HepG2 (cell line): ENCODE measurements around the gene ACOXL. TPM values are rescaled to one million over a fixed set of nuclear protein-coding genes. Genes with fewer than 3 reads are reported as not detected.

Experiments
- ATAC-seq: fragments of 200-7000 bp; cut with Tn5 transposase; 3 replicates; pipeline ENCODE4 v1.9.1; 2020; ENCODE audit warnings: mild to moderate bottlenecking, moderate library complexity
- BruUV-seq: library from RNA; stranded (reverse); fragments of 400-500 nt; replicated peaks from 2 replicates; lab custom pipeline; 2021; lab: Mats Ljungman, UMichigan
- CTCF ChIA-PET: fragments of 300-600 bp; formaldehyde crosslinking; extraction: SDS; loops from one replicate; lab custom pipeline; 2021; ENCODE audit warnings: low total read pairs, inconsistent platforms, low intra/inter-chr PET ratio; lab: Yijun Ruan, JAX
- POLR2A ChIA-PET: fragments of 350-600 bp; sonication (Branson Sonifier 250); formaldehyde crosslinking; loops from one replicate; lab custom pipeline; 2020; ENCODE audit warnings: antibody characterized with exemption, inconsistent platforms; lab: Yijun Ruan, JAX
- DNase-seq: peaks from one replicate; pipeline ENCODE4 v3.0.0-alpha.2; 2015; ENCODE audit warnings: low spot score
- FAIRE-seq: peaks from 3 replicates; lab custom pipeline; 2011; peaks lifted over from hg19 to GRCh38; lab: Jason Lieb, UNC
- H2AFZ ChIP-seq: one replicate; pipeline ENCODE4 v1.6.1; 2011; ENCODE audit warnings: low read length, inconsistent platforms
- H3K27ac ChIP-seq: fragments of 300-600 bp; 3 replicates; pipeline ENCODE4 v1.8.0; 2011; ENCODE audit warnings: mixed run types, mild to moderate bottlenecking, mixed read lengths, low read length, inconsistent platforms; ENCODE audit not compliant: insufficient read depth; ENCODE audit errors: extremely low read length
- H3K27me3 ChIP-seq, 2 experiments: fragments of 200-600 bp in 1 of 2; 2 replicates in 1 of 2; 3 replicates in 1 of 2; pipeline versions ENCODE4 v1.6.0 to v1.8.0; 2011; ENCODE audit warnings: low read length in 2 of 2, mild to moderate bottlenecking in 2 of 2, moderate library complexity in 2 of 2, inconsistent platforms in 1 of 2; ENCODE audit not compliant: insufficient read depth in 2 of 2, control insufficient read depth in 1 of 2
- H3K36me3 ChIP-seq, 2 experiments: fragments of 200-600 bp in 1 of 2; replicated peaks in 1 of 2; 2 replicates in 1 of 2; 3 replicates in 1 of 2; pipeline versions ENCODE4 v1.5.1 to v1.8.0; 2011; ENCODE audit warnings: low read length in 2 of 2, inconsistent platforms in 1 of 2; ENCODE audit not compliant: insufficient read depth in 2 of 2, control insufficient read depth in 1 of 2
- H3K4me1 ChIP-seq: 2 replicates; pipeline ENCODE4 v1.5.1; 2012; ENCODE audit warnings: low read length, inconsistent platforms; ENCODE audit not compliant: insufficient read depth
- H3K4me2 ChIP-seq: 2 replicates; pipeline ENCODE4 v1.6.0; 2011; ENCODE audit warnings: low read depth, low read length, inconsistent platforms
- H3K4me3 ChIP-seq, 3 experiments: fragments of 200-600 bp in 1 of 3; sonication (generic), shearing (Covaris generic) in 1 of 3; replicated peaks in 1 of 3; 2 replicates each; pipeline ENCODE4 v1.5.1; 2011 to 2016; ENCODE audit warnings: low read length in 3 of 3, inconsistent platforms in 2 of 3, low read depth in 2 of 3, mild to moderate bottlenecking in 2 of 3, control low read depth in 1 of 3, mixed read lengths in 1 of 3; ENCODE audit not compliant: insufficient read depth in 1 of 3
- H3K79me2 ChIP-seq: one replicate; pipeline ENCODE4 v1.6.1; 2011; ENCODE audit warnings: low read length, inconsistent platforms; ENCODE audit not compliant: insufficient read depth
- H3K9ac ChIP-seq: 2 replicates; pipeline ENCODE4 v1.6.0; 2011; ENCODE audit warnings: mild to moderate bottlenecking, low read depth, low read length, inconsistent platforms; ENCODE audit not compliant: insufficient read depth
- H3K9me3 ChIP-seq: 2 replicates; pipeline ENCODE4 v1.5.1; 2012; ENCODE audit warnings: mild to moderate bottlenecking, low read length
- H4K20me1 ChIP-seq: 2 replicates; pipeline ENCODE4 v1.6.0; 2011; ENCODE audit warnings: inconsistent platforms, mild to moderate bottlenecking, low read length, moderate library complexity; ENCODE audit not compliant: insufficient read depth
- ASH2L ChIP-seq: fragments of 300-600, 200-600 bp; sonication (generic); IDR thresholded peaks from 2 replicates; pipeline ENCODE4 v1.7.0; 2017; ENCODE audit warnings: low read depth, mild to moderate bottlenecking, moderate library complexity, mixed read lengths, low read length; ENCODE audit not compliant: insufficient read length
- DRAP1 ChIP-seq: IDR thresholded peaks from 2 replicates; pipeline ENCODE4 v1.6.1; 2016; ENCODE audit warnings: missing genetic modification reagents, missing compliant biosample characterization
- KMT2B ChIP-seq: IDR thresholded peaks from 2 replicates; pipeline ENCODE4 v1.6.1; 2016; ENCODE audit warnings: missing genetic modification reagents, missing compliant biosample characterization
- MZF1 ChIP-seq: sonication (generic); formaldehyde crosslinking; IDR thresholded peaks from 2 replicates; pipeline ENCODE4 v1.8.1; 2023; ENCODE audit warnings: mild to moderate bottlenecking, missing genetic modification reagents, borderline replicate concordance
- NFKB2 ChIP-seq: sonication (generic); formaldehyde crosslinking; IDR thresholded peaks from 2 replicates; pipeline ENCODE4 v1.4.0; 2020; ENCODE audit warnings: missing genetic modification reagents, borderline replicate concordance
- NR1H2 ChIP-seq: sonication (generic); formaldehyde crosslinking; IDR thresholded peaks from 2 replicates; pipeline ENCODE4 v1.8.1; 2022; ENCODE audit warnings: low read depth, missing genetic modification reagents, borderline replicate concordance
- SKI ChIP-seq: fragments of 450-650 bp; IDR thresholded peaks from one replicate; pipeline ENCODE4 v1.6.1; 2018; ENCODE audit warnings: mild to moderate bottlenecking; ENCODE audit not compliant: partially characterized antibody
- SOX6 ChIP-seq, 2 experiments: fragments of 450-650 bp in 1 of 2; sonication (generic) in 1 of 2; formaldehyde crosslinking in 1 of 2; IDR thresholded peaks; 2 replicates each; pipeline versions ENCODE4 v1.4.0 to v1.6.1; 2017 to 2020; ENCODE audit warnings: antibody characterized with exemption in 1 of 2, mild to moderate bottlenecking in 1 of 2, missing genetic modification reagents in 1 of 2
- TBP ChIP-seq: sonication (generic); formaldehyde crosslinking; IDR thresholded peaks from 2 replicates; pipeline ENCODE4 v1.5.0; 2020; ENCODE audit warnings: missing genetic modification reagents
- TBX3 ChIP-seq: fragments of 450-650 bp; IDR thresholded peaks from 2 replicates; pipeline ENCODE4 v1.6.1; 2017; ENCODE audit warnings: antibody characterized with exemption, mild to moderate bottlenecking, inconsistent platforms, borderline replicate concordance
- TIGD3 ChIP-seq: sonication (generic); formaldehyde crosslinking; IDR thresholded peaks from 2 replicates; pipeline ENCODE4 v1.5.1; 2020; ENCODE audit warnings: mild to moderate bottlenecking, missing genetic modification reagents, borderline replicate concordance
- ZBTB26 ChIP-seq: IDR thresholded peaks from 2 replicates; pipeline ENCODE4 v1.6.1; 2016; ENCODE audit warnings: missing compliant biosample characterization, missing genetic modification reagents, borderline replicate concordance
- ZBTB43 ChIP-seq: sonication (generic); formaldehyde crosslinking; conservative IDR thresholded peaks from 2 replicates; pipeline ENCODE4 v1.4.0; 2020; ENCODE audit warnings: missing genetic modification reagents
- ZNF280B ChIP-seq: sonication (generic); formaldehyde crosslinking; IDR thresholded peaks from 2 replicates; pipeline ENCODE4 v1.5.0; 2020; ENCODE audit warnings: missing genetic modification reagents, mild to moderate bottlenecking, borderline replicate concordance
- ZZZ3 ChIP-seq: sonication (generic); formaldehyde crosslinking; IDR thresholded peaks from 2 replicates; pipeline ENCODE4 v1.4.0; 2020; ENCODE audit warnings: missing genetic modification reagents, mild to moderate bottlenecking, borderline replicate concordance
- WGBS: methylation state at CpG from one replicate; pipeline ENCODE4 v1.1.6; 2017; ENCODE audit warnings: low lambda C conversion rate; 5-methylcytosine and 5-hydroxymethylcytosine counted together
- in situ Hi-C: cut with HindIII; loops from 2 replicates; pipeline ENCODE4 v1.10.0; 2017; ENCODE audit warnings: low pct_unique_long_range_greater_than_20kb; ENCODE audit not compliant: extremely low pct_ligation_motif_present
- intact Hi-C: fragments of 100-400 bp; cut with micrococcal nuclease; formaldehyde crosslinking; loops from one replicate; pipeline ENCODE4 v1.10.0; 2022; ENCODE audit not compliant: unreplicated experiment
- polyA plus RNA-seq, 8 experiments: library from polyadenylated mRNA; depleted of rRNA in 3 of 8; stranded (reverse) in 7 of 8; unstranded in 1 of 8; fragments of >200 nt; fragmentation: Illumina TruSeq in 4 of 8; extraction: Trizol in 4 of 8; gene quantifications; 2 replicates each; pipeline versions ENCODE4 v1.2.1 to v1.2.3, GENCODE V29; 2011 to 2016; ENCODE audit warnings: low read depth in 4 of 8, missing spikeins in 1 of 8, mixed read lengths in 1 of 8; ENCODE audit not compliant: insufficient read depth in 1 of 8
- total RNA-seq, 5 experiments: library from RNA; depleted of rRNA; stranded (reverse); fragments of >200 nt; fragmentation: Illumina TruSeq; extraction: Trizol; gene quantifications; 2 replicates each; pipeline ENCODE4 v1.2.3, GENCODE V29; 2016; ENCODE audit warnings: low read depth in 1 of 5

Gene ACOXL
- total and polyA plus RNA-seq, 2 of the 13 experiments (the other 11 are each of a cell fraction or from before 2014, with no cell fraction given): not detected

GRCh38 chr2:111121828-111122630 is 389.7 kb downstream of the ACOXL start:
- Histone ChIP-seq H2AFZ (no peak overlapping the region), H3K4me2 (peak overlapping the region; percentile 85), H4K20me1 (0 out of 2 replicates have a peak, but pooled peaks cover 4% of the 10 kb centered on the region), H3K9ac (peak overlapping the region; percentile 80), H3K27me3 (no peaks in the 10 kb centered on the region; a peak in 1 of 5 replicates), H3K4me1 (peaks cover 50% of the 10 kb centered on the region), H3K79me2 (peaks cover 51% of the 10 kb centered on the region), H3K27ac (peak overlapping the region; percentile 77), H3K4me3 (peak overlapping the region; percentile 86 to 96 (median 93)), H3K36me3 (peaks cover 9 to 32% of the 10 kb centered on the region in 2 experiments; a peak in 4 of 5 replicates), H3K9me3 (no peaks in the 10 kb centered on the region)
- 0% methylated on average over 24 of the region's 93 CpGs for WGBS
- peak; percentile 77 for ATAC-seq
- POLR2A ChIA-PET: interaction anchor here (1.0 to 2.2 kb wide), 12 partner anchors 11 to 581 kb away, joined by 3 to 17 read pairs (median 6); no protein-coding TSS in a partner anchor
- TSS peak; percentile 22 for BruUV-seq
- FAIRE-seq: peak; percentile 78
- CTCF ChIA-PET: no interaction called here
- intact Hi-C loops: loop anchor here (2.0 to 10.0 kb wide), 3 partner anchors 15 to 453 kb away; no protein-coding TSS in a partner anchor
- in situ Hi-C loops: no loop called here
- DNase-seq: peak; percentile 86
- TF ChIP-seq SOX6 (IDR thresholded peaks at IDR 0.05) (no peak), SOX6 (CRISPR knock-in tag; IDR thresholded peaks at IDR 0.05) (peak; percentile 36), ZZZ3 (CRISPR knock-in tag) (0 out of 2 replicates have a peak, but pooled peaks have one; percentile 52), MZF1 (CRISPR knock-in tag) (peak; percentile 19; the same call in 1 of the 2 replicates), KMT2B (CRISPR knock-in tag) (no peak), TIGD3 (CRISPR knock-in tag) (no peak), ASH2L (peak; percentile 80), ZBTB43 (CRISPR knock-in tag) (peak; percentile 79), NR1H2 (peak; percentile 65; the same call in 1 of the 2 replicates), ZNF280B (CRISPR knock-in tag) (no peak), ZBTB26 (CRISPR knock-in tag) (0 out of 2 replicates have a peak, but pooled peaks have one; percentile 60), NFKB2 (CRISPR knock-in tag) (peak; percentile 70; the same call in 1 of the 2 replicates), TBP (CRISPR knock-in tag) (no peak), TBX3 (peak; percentile 19; the same call in 1 of the 2 replicates), DRAP1 (CRISPR knock-in tag) (peak; percentile 73; the same call in 1 of the 2 replicates), SKI (peak; percentile 96)
